Mesenchymal stem cell (in vitro differentiated cells and primary cell): ENCODE data around the gene GTF2F1.

Source experiments
- DNase-seq: peaks from one replicate; pipeline ENCODE4 v3.0.0-alpha.2; 2013
- H2AFZ ChIP-seq: one replicate; pipeline ENCODE4 v1.6.1; 2013; ENCODE audit warnings: low read depth, mild to moderate bottlenecking, control low read depth, inconsistent platforms, low read length, moderate library complexity
- H2AK5ac ChIP-seq: 2 replicates; pipeline ENCODE4 v1.6.1; 2013; ENCODE audit warnings: low read length, moderate library complexity, mild to moderate bottlenecking, inconsistent platforms; ENCODE audit not compliant: severe bottlenecking
- H2BK120ac ChIP-seq: one replicate; pipeline ENCODE4 v1.6.1; 2013; ENCODE audit warnings: low read depth, mild to moderate bottlenecking, inconsistent platforms, low read length, moderate library complexity
- H2BK12ac ChIP-seq, 2 experiments: one replicate each; pipeline ENCODE4 v1.6.1; 2013; ENCODE audit warnings: inconsistent platforms in 2 of 2, low read length in 2 of 2, mild to moderate bottlenecking in 2 of 2, moderate library complexity in 2 of 2, control low read depth in 1 of 2
- H2BK15ac ChIP-seq: one replicate; pipeline ENCODE4 v1.6.1; 2013; ENCODE audit warnings: mild to moderate bottlenecking, low read depth, inconsistent platforms; ENCODE audit not compliant: poor library complexity, severe bottlenecking
- H2BK5ac ChIP-seq: 2 replicates; pipeline ENCODE4 v1.6.1; 2013; ENCODE audit warnings: low read depth, mild to moderate bottlenecking, low read length, control low read depth, inconsistent platforms; ENCODE audit not compliant: poor library complexity, severe bottlenecking
- H3K14ac ChIP-seq, 2 experiments: one replicate each; pipeline ENCODE4 v1.6.1; 2013; ENCODE audit warnings: inconsistent platforms in 2 of 2, low read length in 2 of 2, control low read depth in 1 of 2, mild to moderate bottlenecking in 1 of 2, moderate library complexity in 1 of 2
- H3K18ac ChIP-seq, 2 experiments: one replicate each; pipeline ENCODE4 v1.6.1; 2013; ENCODE audit warnings: inconsistent platforms in 2 of 2, low read length in 2 of 2, control low read depth in 1 of 2, low read depth in 1 of 2, mild to moderate bottlenecking in 1 of 2
- H3K23ac ChIP-seq, 2 experiments: one replicate each; pipeline ENCODE4 v1.6.1; 2013; ENCODE audit warnings: inconsistent platforms in 2 of 2, low read length in 2 of 2, mild to moderate bottlenecking in 2 of 2, moderate library complexity in 2 of 2, control low read depth in 1 of 2
- H3K27ac ChIP-seq: 2 replicates; pipeline ENCODE4 v1.5.1; 2013; ENCODE audit warnings: mild to moderate bottlenecking, moderate library complexity, low read length, control low read depth, inconsistent platforms; ENCODE audit not compliant: poor library complexity, severe bottlenecking
- H3K27me3 ChIP-seq, 2 experiments: 2 replicates each; pipeline versions ENCODE4 v1.6.1 to v1.7.0; 2013; ENCODE audit warnings: low read length in 2 of 2, mild to moderate bottlenecking in 2 of 2, moderate library complexity in 2 of 2, control low read depth in 1 of 2, inconsistent platforms in 1 of 2; ENCODE audit not compliant: control insufficient read depth in 1 of 2, insufficient read depth in 1 of 2
- H3K36me3 ChIP-seq, 2 experiments: 2 replicates each; pipeline versions ENCODE4 v1.6.1 to v1.7.0; 2013; ENCODE audit warnings: low read length in 2 of 2, control low read depth in 1 of 2, inconsistent platforms in 1 of 2, low read depth in 1 of 2, mild to moderate bottlenecking in 1 of 2; ENCODE audit not compliant: insufficient read depth in 2 of 2, control insufficient read depth in 1 of 2
- H3K4ac ChIP-seq, 2 experiments: one replicate each; pipeline ENCODE4 v1.6.1; 2013; ENCODE audit warnings: inconsistent platforms in 2 of 2, low read length in 2 of 2, mild to moderate bottlenecking in 2 of 2, moderate library complexity in 2 of 2, control low read depth in 1 of 2, low read depth in 1 of 2
- H3K4me1 ChIP-seq: 2 replicates; pipeline ENCODE4 v1.6.1; 2013; ENCODE audit warnings: low read depth, low read length, control low read depth; ENCODE audit not compliant: control insufficient read depth, insufficient read depth
- H3K4me2 ChIP-seq: 2 replicates; pipeline ENCODE4 v1.6.1; 2013; ENCODE audit warnings: low read length, mild to moderate bottlenecking, inconsistent platforms; ENCODE audit not compliant: poor library complexity, severe bottlenecking
- H3K4me3 ChIP-seq, 2 experiments: 2 replicates each; pipeline versions ENCODE4 v1.5.1 to v1.7.0; 2013; ENCODE audit warnings: low read length in 2 of 2, mild to moderate bottlenecking in 2 of 2, control low read depth in 1 of 2, low read depth in 1 of 2; ENCODE audit not compliant: insufficient read depth in 1 of 2
- H3K79me1 ChIP-seq: replicated peaks from 2 replicates; pipeline ENCODE4 v1.6.1; 2013; ENCODE audit warnings: mild to moderate bottlenecking, control low read depth, low read length, inconsistent platforms; ENCODE audit not compliant: poor library complexity, severe bottlenecking
- H3K9ac ChIP-seq: 2 replicates; pipeline ENCODE4 v1.7.0; 2013; ENCODE audit warnings: mild to moderate bottlenecking, low read length, moderate library complexity
- H3K9me3 ChIP-seq: 2 replicates; pipeline ENCODE4 v1.7.0; 2013; ENCODE audit warnings: mild to moderate bottlenecking, low read length; ENCODE audit not compliant: control insufficient read depth
- H4K8ac ChIP-seq: one replicate; pipeline ENCODE4 v1.6.1; 2013; ENCODE audit warnings: inconsistent platforms, mild to moderate bottlenecking, low read length, moderate library complexity
- H4K91ac ChIP-seq: one replicate; pipeline ENCODE4 v1.6.1; 2013; ENCODE audit warnings: mild to moderate bottlenecking, low read length, inconsistent platforms
- WGBS: methylation state at CpG from one replicate; pipeline ENCODE4 v1.1.7; 2013; ENCODE audit warnings: mixed read lengths; 5-methylcytosine and 5-hydroxymethylcytosine counted together

GTF2F1 gene

GRCh38 chr19:6425732-6426620 lies 33.0 kb upstream of the GTF2F1 start:
- H2BK12ac ChIP-seq: peak overlapping the region in 1 of 2 experiments; percentile 83
- H2BK15ac ChIP-seq: peak overlapping the region; percentile 33
- no peak overlapping the region for H3K23ac ChIP-seq
- H3K79me1 ChIP-seq: peaks cover 5% of the 10 kb centered on the region
- peaks cover 10% of the 10 kb centered on the region in 2 experiments for H3K27me3 ChIP-seq
- H4K91ac ChIP-seq: peak overlapping the region; percentile 93
- no peak overlapping the region for H2BK5ac ChIP-seq
- H3K36me3 ChIP-seq: peaks cover 12 to 13% of the 10 kb centered on the region in 2 experiments
- H2AFZ ChIP-seq: peak overlapping the region; percentile 48
- peak overlapping the region; percentile 99 for H4K8ac ChIP-seq
- H3K18ac ChIP-seq: peak overlapping the region in 1 of 2 experiments; percentile 92
- H3K4ac ChIP-seq: peak overlapping the region; percentile 6 to 64
- peak overlapping the region; percentile 85 for H2AK5ac ChIP-seq
- H3K4me3 ChIP-seq: peak overlapping the region in 1 of 2 experiments; percentile 50
- H2BK120ac ChIP-seq: no peak overlapping the region
- H3K4me2 ChIP-seq: no peak overlapping the region
- DNase-seq: no peak
- peak overlapping the region; percentile 62 for H3K27ac ChIP-seq
- peak overlapping the region; percentile 53 for H3K9ac ChIP-seq
- H3K4me1 ChIP-seq: peaks cover 18% of the 10 kb centered on the region
- WGBS: 95% methylated on average over 21 of the region's 21 CpGs
- no peaks in the 10 kb centered on the region for H3K9me3 ChIP-seq
- H3K14ac ChIP-seq: no peak overlapping the region

GRCh38 chr19:6424939-6425731 lies 32.2 kb upstream of the GTF2F1 start:
- no peak overlapping the region for H2BK120ac ChIP-seq

GRCh38 chr19:6424195-6424938 lies 31.4 kb upstream of the GTF2F1 start, which contains the start of gene KHSRP:
KHSRP (minus strand) TSS chr19:6424811; CDS start chr19:6424701, 110 bp downstream.
- peaks cover 21% of the 10 kb centered on the region for H3K4me1 ChIP-seq
- WGBS: under 1% methylated on average over 34 of the region's 114 CpGs
- peak within 1 kb of the TSS; percentile 75 for H3K4me2 ChIP-seq
- peak within 1 kb of the TSS; percentile 78 for H2BK120ac ChIP-seq
- H3K18ac ChIP-seq: peak within 1 kb of the TSS; percentile 74 to 92
- H2AFZ ChIP-seq: peak within 1 kb of the TSS; percentile 48
- H2BK5ac ChIP-seq: no peak within 1 kb of the TSS
- H2AK5ac ChIP-seq: peak within 1 kb of the TSS; percentile 85
- peak within 1 kb of the TSS; percentile 99 for H4K8ac ChIP-seq
- H4K91ac ChIP-seq: peak within 1 kb of the TSS; percentile 93
- peaks cover 5% of the 10 kb centered on the region for H3K79me1 ChIP-seq
- H3K27me3 ChIP-seq: peaks cover 2% of the 10 kb centered on the region in 2 experiments
- peak within 1 kb of the TSS; percentile 62 for H3K27ac ChIP-seq
- H3K9ac ChIP-seq: peak within 1 kb of the TSS; percentile 96
- peak within 1 kb of the TSS; percentile 83 to 95 for H3K4me3 ChIP-seq
- peak within 1 kb of the TSS in 1 of 2 experiments; percentile 36 for H3K23ac ChIP-seq
- H3K9me3 ChIP-seq: no peaks in the 10 kb centered on the region
- H3K36me3 ChIP-seq: peaks cover 28 to 29% of the 10 kb centered on the region in 2 experiments
- no peak within 1 kb of the TSS for H2BK12ac ChIP-seq
- DNase-seq: peak; percentile 9
- peak within 1 kb of the TSS; percentile 13 to 64 for H3K4ac ChIP-seq
- H2BK15ac ChIP-seq: peak within 1 kb of the TSS; percentile 70
- H3K14ac ChIP-seq: peak within 1 kb of the TSS in 1 of 2 experiments; percentile 45

More at GRCh38 chr19:6424939-6425731, 32.2 kb upstream of the GTF2F1 start:
- no peak overlapping the region for H2AK5ac ChIP-seq
- peak overlapping the region in 1 of 2 experiments; percentile 92 for H3K18ac ChIP-seq
- H3K4ac ChIP-seq: peak overlapping the region in 1 of 2 experiments; percentile 64
- peaks cover 19% of the 10 kb centered on the region for H3K4me1 ChIP-seq
- H2BK5ac ChIP-seq: no peak overlapping the region
- no peak overlapping the region for H3K14ac ChIP-seq
- peak overlapping the region; percentile 53 for H3K9ac ChIP-seq
- peak; percentile 100 for DNase-seq
- H3K79me1 ChIP-seq: peaks cover 5% of the 10 kb centered on the region
- H3K4me2 ChIP-seq: no peak overlapping the region
- no peak overlapping the region for H2BK12ac ChIP-seq
- H3K27ac ChIP-seq: peak overlapping the region; percentile 62
- no peaks in the 10 kb centered on the region for H3K9me3 ChIP-seq
- peak overlapping the region; percentile 6 for H2BK15ac ChIP-seq
- H3K36me3 ChIP-seq: peaks cover 21 to 22% of the 10 kb centered on the region in 2 experiments
- no peak overlapping the region for H3K23ac ChIP-seq
- H4K8ac ChIP-seq: peak overlapping the region; percentile 99
- peaks cover 9% of the 10 kb centered on the region in 2 experiments for H3K27me3 ChIP-seq
- H3K4me3 ChIP-seq: peak overlapping the region in 1 of 2 experiments; percentile 50
- 11% methylated on average over 42 of the region's 43 CpGs for WGBS
- peak overlapping the region; percentile 48 for H2AFZ ChIP-seq
- no peak overlapping the region for H4K91ac ChIP-seq
